HG03064 (cell line): ENCODE measurements around the gene MLLT1.

Source experiments
- ATAC-seq: cut with Tn5 transposase; IDR thresholded peaks from one replicate; pipeline ENCODE4 v1.9.1; 2021; ENCODE audit warnings: low read depth; ENCODE audit not compliant: unreplicated experiment

The MLLT1 gene

GRCh38 chr19:6212403-6213265, 67.1 kb downstream of the MLLT1 start:
- no peak for ATAC-seq

GRCh38 chr19:6211632-6212402, 68.0 kb downstream of the MLLT1 start:
- ATAC-seq = no peak

- ATAC-seq = no peak
Measured at GRCh38 chr19:6210721-6211600, 68.8 kb downstream of the MLLT1 start.

GRCh38 chr19:6210091-6210490, 69.7 kb downstream of the MLLT1 start:
- no peak for ATAC-seq

- ATAC-seq = no peak
Measured at GRCh38 chr19:6209680-6210079, 70.1 kb downstream of the MLLT1 start.

- ATAC-seq = no peak
Measured at GRCh38 chr19:6209233-6209632, 70.5 kb downstream of the MLLT1 start.

GRCh38 chr19:6204866-6205723, 74.7 kb downstream of the MLLT1 start:
- ATAC-seq = no peak

- no peak for ATAC-seq
Measured at GRCh38 chr19:6204212-6204611, 75.6 kb downstream of the MLLT1 start.

GRCh38 chr19:6199240-6199994, 80.4 kb downstream of the MLLT1 start:
- peak; percentile 52 for ATAC-seq

- ATAC-seq = no peak
Measured at GRCh38 chr19:6198896-6199239, 80.9 kb downstream of the MLLT1 start.

- no peak for ATAC-seq
Measured at GRCh38 chr19:6196361-6196760, 83.4 kb downstream of the MLLT1 start.

GRCh38 chr19:6188811-6189210, 91.0 kb downstream of the MLLT1 start:
- no peak for ATAC-seq

GRCh38 chr19:6187374-6187773, 92.4 kb downstream of the MLLT1 start:
- ATAC-seq = no peak

- ATAC-seq = no peak
Measured at GRCh38 chr19:6185835-6186834, 93.6 kb downstream of the MLLT1 start.

- no peak for ATAC-seq
Measured at GRCh38 chr19:6185093-6185834, 94.5 kb downstream of the MLLT1 start.

- no peak for ATAC-seq
Measured at GRCh38 chr19:6181119-6181518, 98.7 kb downstream of the MLLT1 start.

GRCh38 chr19:6173190-6173589, 106.6 kb downstream of the MLLT1 start:
- ATAC-seq = no peak
